ENCODE measurements around the gene THADA.

GRCh38 chr2:43228321-43228751, 367.5 kb downstream of the THADA start:
- TF ChIP-seq EZH2 (IDR thresholded peaks at IDR 0.05; ENCODE audit: borderline replicate concordance) (no peak), CTCF (IDR thresholded peaks at IDR 0.05; ENCODE audit: poor library complexity) (no peak), EZH2phosphoT487 (IDR thresholded peaks at IDR 0.05; ENCODE audit: low read depth, severe bottlenecking, unreplicated experiment) (no peak)

Measured in hepatocyte (in vitro differentiated cells).